ENCODE results near the gene BID. TPM values are rescaled to one million over a fixed set of nuclear protein-coding genes. Genes with fewer than 3 reads are reported as not detected.

BID gene
- 10 to 100 TPM; 19.6 to 22.0 TPM for total RNA-seq

DNA sequence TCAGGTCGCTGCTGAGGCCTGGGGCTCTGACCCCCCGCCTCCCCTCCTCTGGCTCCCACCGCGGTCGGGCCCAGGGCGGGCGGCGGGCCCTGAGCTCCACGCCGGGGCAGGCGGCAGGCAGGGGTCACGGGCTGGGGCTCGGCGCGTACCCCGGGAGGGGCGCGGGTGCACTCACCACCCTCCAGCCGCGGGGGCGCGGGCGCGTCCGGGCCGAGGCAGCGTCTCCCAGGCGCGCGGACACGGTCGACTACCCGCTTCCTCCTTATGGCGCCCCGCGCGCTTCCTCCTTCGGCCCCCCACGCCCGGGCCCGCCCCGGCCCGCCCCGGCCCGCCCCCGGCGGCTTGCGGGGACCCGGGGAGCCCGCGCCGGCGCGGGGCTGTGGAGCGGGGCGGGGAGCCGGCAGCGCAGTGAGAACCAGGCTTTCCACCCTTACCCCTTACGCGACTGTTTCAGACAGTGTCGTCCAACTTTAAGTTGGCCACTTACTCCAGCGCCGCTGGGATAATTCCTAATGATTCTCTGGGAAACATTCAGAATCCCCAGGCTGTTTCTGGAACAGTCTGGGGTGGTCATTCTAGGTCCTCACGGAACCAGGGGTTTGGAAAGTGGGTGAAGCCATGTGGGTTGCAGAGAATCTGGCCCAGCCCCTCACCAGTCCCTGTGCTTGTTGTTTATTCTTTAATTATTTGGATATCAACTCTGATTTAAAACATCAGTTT, at the start of gene BID:
Gene BID (minus strand): TSS at position 264 of the 720 bp plus-strand sequence. CDS start 24,353 bp downstream, outside the sequence.
- H3K4me1 Mint-ChIP-seq: peaks cover 69% of the 10 kb centered on the region
- peak; percentile 40 for DNase-seq
- H3K9me3 Mint-ChIP-seq: no peaks in the 10 kb centered on the region
- peak within 1 kb of the TSS; percentile 84 for H3K4me3 Mint-ChIP-seq
- no peaks in the 10 kb centered on the region for H3K27me3 Mint-ChIP-seq
- H3K36me3 Mint-ChIP-seq: peaks cover 6% of the 10 kb centered on the region
- peak within 1 kb of the TSS; percentile 60 for H3K27ac Mint-ChIP-seq

DNA sequence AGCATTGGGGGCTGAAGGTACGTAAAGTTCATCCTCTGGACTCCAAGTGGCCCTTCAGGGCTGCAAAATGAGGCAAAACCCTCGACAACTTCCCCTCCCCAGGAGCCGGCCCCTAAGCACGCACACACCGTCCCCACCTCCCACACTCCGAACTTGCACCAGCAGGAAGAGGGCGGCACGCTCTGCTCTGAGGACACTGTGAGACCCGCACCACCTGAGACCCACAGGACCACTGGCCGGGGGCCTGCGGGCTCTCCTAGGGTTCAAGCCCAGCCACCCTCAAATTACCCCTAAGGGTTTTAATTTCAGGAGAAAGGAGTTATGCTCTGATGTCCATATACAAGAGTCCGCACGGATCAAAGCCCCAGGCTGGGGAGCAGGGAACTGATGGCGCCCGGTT, 49.7 kb upstream of the BID start:
- Mint-ChIP-seq H3K27me3 (no peaks in the 10 kb centered on the region), H3K9me3 (no peaks in the 10 kb centered on the region), H3K27ac (no peak overlapping the region), H3K36me3 (peaks cover 2% of the 10 kb centered on the region), H3K4me3 (no peak overlapping the region), H3K4me1 (no peaks in the 10 kb centered on the region)
- DNase-seq: no peak

DNA sequence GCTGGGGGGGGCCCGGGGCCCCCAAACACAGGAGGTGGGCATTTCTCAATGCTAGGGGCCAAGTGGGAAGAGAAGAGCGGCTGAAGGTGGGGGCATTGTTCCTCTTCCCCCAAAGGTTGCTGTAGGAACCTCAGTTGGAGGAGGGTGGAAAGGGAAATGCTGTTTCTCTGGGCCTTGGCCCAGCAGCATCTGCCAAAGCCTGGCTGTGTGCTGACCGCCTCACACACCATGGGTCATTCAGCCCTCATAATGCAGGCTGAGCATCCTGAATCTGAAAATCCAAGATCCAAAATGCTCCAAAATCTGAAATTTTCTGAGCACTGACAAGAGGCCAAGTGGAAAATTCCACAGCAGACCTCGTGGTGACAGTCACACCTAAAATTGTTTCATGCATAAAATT, 49.0 kb upstream of the BID start:
- Mint-ChIP-seq H3K4me3 (no peak overlapping the region), H3K4me1 (no peaks in the 10 kb centered on the region), H3K9me3 (no peaks in the 10 kb centered on the region), H3K27me3 (no peaks in the 10 kb centered on the region), H3K27ac (no peak overlapping the region), H3K36me3 (peaks cover 2% of the 10 kb centered on the region)
- no peak for DNase-seq

DNA sequence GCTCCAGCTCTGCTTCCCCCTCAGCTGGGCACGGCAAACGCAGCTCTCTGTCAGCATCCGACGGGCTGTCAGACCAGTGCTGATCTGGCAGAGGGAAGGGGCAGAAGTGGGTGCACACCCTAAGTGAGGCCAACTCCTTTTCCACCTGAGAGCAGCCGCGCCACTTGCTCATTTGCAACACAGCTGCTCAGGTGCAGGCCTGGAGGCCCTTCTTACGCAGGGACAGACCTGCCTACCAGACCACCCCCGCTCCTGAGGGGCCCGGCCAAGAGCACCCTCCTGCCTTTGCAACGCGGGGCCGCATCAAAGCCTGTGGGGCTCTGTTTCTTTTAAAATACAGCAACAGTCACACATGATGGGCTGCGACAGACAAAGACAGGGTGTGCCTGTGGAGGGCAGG, 47.8 kb upstream of the BID start:
- no peak overlapping the region for H3K27ac Mint-ChIP-seq
- H3K4me3 Mint-ChIP-seq: no peak overlapping the region
- H3K9me3 Mint-ChIP-seq: no peaks in the 10 kb centered on the region
- H3K36me3 Mint-ChIP-seq: no peaks in the 10 kb centered on the region
- no peak for DNase-seq
- no peaks in the 10 kb centered on the region for H3K4me1 Mint-ChIP-seq
- no peaks in the 10 kb centered on the region for H3K27me3 Mint-ChIP-seq

DNA sequence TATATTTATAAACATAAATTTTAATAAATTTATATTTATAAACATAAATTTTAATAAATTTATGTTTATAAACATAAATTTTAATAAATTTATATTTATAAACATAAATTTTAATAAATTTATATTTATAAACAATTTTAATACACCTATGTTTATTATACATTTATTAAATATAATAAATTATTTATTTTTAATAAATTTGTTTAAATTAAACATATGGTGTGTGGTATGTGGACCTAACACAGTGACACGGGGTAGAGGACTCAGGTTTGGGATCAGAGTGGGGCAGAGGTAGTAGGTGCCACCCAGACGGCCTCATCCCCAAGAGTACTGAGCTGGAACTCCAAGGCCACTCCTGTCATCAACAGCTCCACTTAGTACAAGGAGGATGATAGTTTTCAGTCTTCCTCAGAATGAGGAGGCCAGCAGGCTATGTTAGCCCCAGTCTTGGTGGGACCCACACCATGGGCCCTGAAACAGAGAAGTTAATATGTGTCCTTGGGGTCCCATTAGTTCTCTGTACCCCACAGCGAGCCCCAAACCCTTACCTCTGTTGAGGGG, 46.7 kb upstream of the BID start:
- no peak overlapping the region for H3K27ac Mint-ChIP-seq
- H3K4me3 Mint-ChIP-seq: no peak overlapping the region
- H3K36me3 Mint-ChIP-seq: no peaks in the 10 kb centered on the region
- no peaks in the 10 kb centered on the region for H3K27me3 Mint-ChIP-seq
- no peaks in the 10 kb centered on the region for H3K9me3 Mint-ChIP-seq
- H3K4me1 Mint-ChIP-seq: no peaks in the 10 kb centered on the region
- DNase-seq: no peak

DNA sequence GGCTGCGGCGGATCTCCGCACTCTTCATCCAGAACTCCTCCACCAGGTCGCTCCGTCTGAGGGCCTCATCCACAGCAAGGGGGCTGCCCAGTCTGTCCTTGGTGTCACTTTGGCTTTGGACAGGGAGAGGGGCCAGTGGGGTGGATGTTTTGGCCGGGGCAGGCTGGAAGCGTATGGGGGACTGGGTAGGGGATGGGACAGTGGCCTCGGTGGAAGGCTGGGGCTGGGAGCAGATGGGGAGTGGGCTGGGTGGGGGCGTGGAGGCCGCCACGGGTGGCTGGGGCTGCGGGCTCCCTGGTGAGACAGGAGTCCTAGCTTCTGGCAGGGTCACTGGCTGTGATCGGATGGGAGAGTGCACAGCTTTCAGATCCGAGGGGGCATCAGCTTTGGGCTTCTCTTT, 44.4 kb upstream of the BID start:
- Mint-ChIP-seq H3K27ac (no peak overlapping the region), H3K27me3 (no peaks in the 10 kb centered on the region), H3K4me1 (peaks cover 6% of the 10 kb centered on the region), H3K9me3 (no peaks in the 10 kb centered on the region), H3K36me3 (peaks cover 5% of the 10 kb centered on the region), H3K4me3 (no peak overlapping the region)
- no peak for DNase-seq

DNA sequence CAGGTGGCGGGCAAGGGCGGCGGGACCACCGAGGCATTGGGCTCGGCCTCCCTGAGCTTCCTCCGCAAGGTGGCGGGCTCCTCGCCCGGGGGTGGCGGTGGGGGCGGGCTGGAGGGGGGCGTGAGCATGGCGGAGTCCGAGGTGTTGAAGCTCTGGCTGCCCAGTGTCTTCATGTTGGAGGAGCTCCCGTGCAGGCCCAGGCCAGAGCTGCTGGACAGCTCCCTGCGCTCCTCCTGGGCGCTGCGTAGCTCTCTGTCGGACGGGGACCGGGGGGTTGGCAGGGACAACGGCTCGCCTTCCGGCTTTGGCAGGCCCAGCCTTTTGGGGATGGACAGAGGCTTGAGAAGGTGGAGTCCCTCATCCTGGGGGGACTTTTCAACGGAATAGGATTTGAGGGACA, 43.9 kb upstream of the BID start:
- peaks cover 5% of the 10 kb centered on the region for H3K36me3 Mint-ChIP-seq
- H3K9me3 Mint-ChIP-seq: no peaks in the 10 kb centered on the region
- no peak overlapping the region for H3K27ac Mint-ChIP-seq
- H3K4me3 Mint-ChIP-seq: no peak overlapping the region
- no peaks in the 10 kb centered on the region for H3K27me3 Mint-ChIP-seq
- H3K4me1 Mint-ChIP-seq: peaks cover 6% of the 10 kb centered on the region
- no peak for DNase-seq

DNA sequence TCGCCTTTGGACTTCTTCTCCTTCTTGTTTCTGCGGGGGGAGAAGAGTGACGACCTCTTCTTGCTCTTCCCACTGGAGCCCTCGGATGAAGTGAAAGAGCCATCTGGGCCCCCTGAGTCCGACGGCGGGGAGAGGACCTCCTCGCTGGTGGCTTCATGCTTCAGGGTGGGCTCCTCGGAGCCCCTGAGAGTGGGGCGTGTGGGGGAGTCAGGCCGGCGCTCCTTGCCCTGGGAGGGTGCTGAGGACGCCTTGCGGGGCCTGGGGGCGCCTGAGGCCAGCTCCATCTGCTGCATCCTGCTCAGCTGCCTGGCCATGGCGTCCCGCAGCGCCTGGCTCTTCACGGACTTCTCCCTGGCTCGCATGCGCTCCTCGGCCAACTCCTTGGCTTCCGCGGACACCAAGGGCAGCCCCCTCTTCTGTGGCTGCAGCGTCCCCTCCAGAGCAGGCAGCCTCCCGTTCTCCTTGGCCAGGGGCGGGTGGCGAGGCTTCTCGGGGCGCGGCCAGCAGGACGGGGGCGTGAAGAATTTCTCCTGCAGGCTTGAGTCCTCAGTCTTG, 43.3 kb upstream of the BID start:
- no peaks in the 10 kb centered on the region for H3K9me3 Mint-ChIP-seq
- peaks cover 5% of the 10 kb centered on the region for H3K36me3 Mint-ChIP-seq
- H3K27me3 Mint-ChIP-seq: no peaks in the 10 kb centered on the region
- no peak for DNase-seq
- H3K4me3 Mint-ChIP-seq: no peak overlapping the region
- H3K4me1 Mint-ChIP-seq: peaks cover 6% of the 10 kb centered on the region
- no peak overlapping the region for H3K27ac Mint-ChIP-seq

DNA sequence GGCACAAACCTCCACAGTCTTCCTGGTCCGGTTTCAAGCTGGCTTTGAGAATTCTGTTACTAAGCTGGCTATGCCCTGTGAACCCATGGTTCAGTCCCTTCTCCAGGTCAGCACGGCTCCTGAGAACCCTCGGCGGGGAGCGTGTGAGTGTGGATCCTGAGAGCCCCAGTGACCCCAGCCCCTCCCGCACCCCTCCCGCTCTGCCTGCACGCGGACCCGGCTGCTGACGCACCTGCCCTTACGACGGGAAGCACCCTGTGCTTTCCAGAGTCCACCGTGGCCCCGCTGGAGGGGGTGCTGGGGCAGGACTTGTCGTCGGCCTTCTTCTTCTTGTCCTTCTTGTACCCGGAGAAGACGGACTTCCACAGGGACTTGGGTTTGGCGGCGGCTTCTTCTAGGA, 42.8 kb upstream of the BID start:
- peaks cover 5% of the 10 kb centered on the region for H3K36me3 Mint-ChIP-seq
- H3K4me1 Mint-ChIP-seq: peaks cover 6% of the 10 kb centered on the region
- H3K27me3 Mint-ChIP-seq: no peaks in the 10 kb centered on the region
- H3K9me3 Mint-ChIP-seq: no peaks in the 10 kb centered on the region
- no peak overlapping the region for H3K27ac Mint-ChIP-seq
- no peak overlapping the region for H3K4me3 Mint-ChIP-seq
- DNase-seq: no peak

DNA sequence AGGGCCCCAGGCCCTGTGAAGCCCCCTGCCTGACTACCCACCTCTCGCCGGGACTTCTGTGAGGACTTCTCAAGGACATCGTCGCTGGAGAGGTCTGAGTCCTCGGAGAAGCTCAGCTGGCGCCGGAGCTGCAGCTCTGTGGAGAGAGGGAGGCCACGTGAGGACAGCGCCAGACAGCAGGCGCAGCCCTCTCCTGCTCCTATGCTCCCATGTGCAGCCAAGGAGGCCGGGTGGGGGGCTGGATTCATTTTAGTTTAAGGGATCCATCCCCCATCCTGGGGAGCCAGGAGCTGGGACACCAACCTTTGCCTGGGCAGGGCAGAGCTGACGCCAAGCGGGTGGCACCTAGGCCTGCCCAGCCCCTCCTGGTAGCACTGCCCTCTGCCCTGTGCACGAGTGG, 42.4 kb upstream of the BID start:
- Mint-ChIP-seq H3K36me3 (peaks cover 5% of the 10 kb centered on the region), H3K27ac (no peak overlapping the region), H3K9me3 (no peaks in the 10 kb centered on the region), H3K4me1 (peaks cover 6% of the 10 kb centered on the region), H3K27me3 (no peaks in the 10 kb centered on the region), H3K4me3 (no peak overlapping the region)
- DNase-seq: no peak

DNA sequence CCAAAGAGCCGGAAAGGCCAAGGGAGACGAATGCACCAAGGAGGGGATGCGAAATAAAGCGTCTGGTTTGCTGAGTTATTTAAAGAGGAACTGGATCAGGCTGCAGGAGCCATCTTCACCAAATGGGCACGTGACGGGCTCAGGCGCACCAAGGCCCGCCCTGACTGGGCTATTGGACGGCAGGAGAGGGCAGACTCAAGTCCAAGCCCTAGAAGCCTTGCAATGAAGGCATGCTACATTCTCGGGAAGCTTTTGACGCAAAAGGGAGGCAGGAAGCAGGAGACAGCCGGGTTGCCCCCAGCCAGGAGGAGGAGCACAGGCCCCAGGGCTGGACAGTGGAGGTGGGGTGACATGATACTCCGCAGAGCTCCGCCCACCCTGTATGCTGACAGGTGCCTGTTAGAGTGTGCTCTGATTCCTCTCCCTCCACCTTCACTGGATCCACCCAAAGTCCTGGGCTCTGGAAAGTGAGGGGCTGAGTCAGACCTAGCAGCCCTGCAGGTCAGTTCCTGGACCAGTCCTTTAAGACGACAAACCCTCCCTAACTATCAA, 41.5 kb upstream of the BID start:
- H3K4me3 Mint-ChIP-seq: no peak overlapping the region
- no peak overlapping the region for H3K27ac Mint-ChIP-seq
- peaks cover 6% of the 10 kb centered on the region for H3K4me1 Mint-ChIP-seq
- H3K9me3 Mint-ChIP-seq: no peaks in the 10 kb centered on the region
- DNase-seq: no peak
- H3K36me3 Mint-ChIP-seq: peaks cover 5% of the 10 kb centered on the region
- no peaks in the 10 kb centered on the region for H3K27me3 Mint-ChIP-seq

DNA sequence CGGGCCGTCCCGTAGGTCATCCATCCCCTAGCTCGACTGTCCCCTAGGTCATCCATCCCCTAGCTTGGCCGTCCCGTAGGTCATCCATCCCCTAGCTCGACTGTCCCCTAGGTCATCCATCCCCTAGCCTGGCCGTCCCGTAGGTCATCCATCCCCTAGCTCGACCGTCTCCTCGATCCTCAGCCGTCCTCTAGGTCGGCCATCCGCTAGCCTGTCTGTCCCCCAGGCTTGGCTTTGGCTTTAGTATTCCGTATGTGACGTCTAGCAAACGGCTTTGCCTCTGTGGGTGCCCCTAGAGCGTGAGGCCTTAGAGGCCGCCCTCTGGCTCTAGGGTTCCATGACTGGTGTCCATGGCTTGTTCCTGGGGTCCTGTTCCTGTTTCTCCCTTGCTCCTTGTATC, 40.6 kb upstream of the BID start:
- Mint-ChIP-seq H3K4me1 (peaks cover 6% of the 10 kb centered on the region), H3K27ac (no peak overlapping the region), H3K9me3 (no peaks in the 10 kb centered on the region), H3K36me3 (peaks cover 5% of the 10 kb centered on the region), H3K27me3 (no peaks in the 10 kb centered on the region), H3K4me3 (no peak overlapping the region)
- no peak for DNase-seq

DNA sequence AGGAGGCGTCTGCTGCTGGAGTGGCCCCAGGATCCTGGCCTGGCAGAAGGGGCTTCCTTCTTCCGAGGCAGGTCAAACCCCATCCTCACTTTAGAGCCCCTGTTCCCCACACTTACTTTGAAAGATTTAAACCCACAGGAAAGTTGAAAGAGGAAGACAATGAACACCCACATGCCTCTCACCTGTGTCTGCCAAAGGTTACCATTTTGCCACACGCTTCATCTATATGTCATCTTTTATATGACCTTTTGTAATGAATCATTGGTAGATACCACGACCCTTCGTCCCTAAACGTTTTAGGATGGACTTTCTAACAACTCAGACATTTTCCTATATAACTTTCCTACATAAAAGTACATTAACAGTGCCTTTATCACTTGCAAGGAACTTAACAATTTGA, 39.8 kb upstream of the BID start:
- no peaks in the 10 kb centered on the region for H3K9me3 Mint-ChIP-seq
- peaks cover 6% of the 10 kb centered on the region for H3K4me1 Mint-ChIP-seq
- H3K27ac Mint-ChIP-seq: no peak overlapping the region
- H3K36me3 Mint-ChIP-seq: peaks cover 5% of the 10 kb centered on the region
- DNase-seq: no peak
- no peak overlapping the region for H3K4me3 Mint-ChIP-seq
- H3K27me3 Mint-ChIP-seq: no peaks in the 10 kb centered on the region

DNA sequence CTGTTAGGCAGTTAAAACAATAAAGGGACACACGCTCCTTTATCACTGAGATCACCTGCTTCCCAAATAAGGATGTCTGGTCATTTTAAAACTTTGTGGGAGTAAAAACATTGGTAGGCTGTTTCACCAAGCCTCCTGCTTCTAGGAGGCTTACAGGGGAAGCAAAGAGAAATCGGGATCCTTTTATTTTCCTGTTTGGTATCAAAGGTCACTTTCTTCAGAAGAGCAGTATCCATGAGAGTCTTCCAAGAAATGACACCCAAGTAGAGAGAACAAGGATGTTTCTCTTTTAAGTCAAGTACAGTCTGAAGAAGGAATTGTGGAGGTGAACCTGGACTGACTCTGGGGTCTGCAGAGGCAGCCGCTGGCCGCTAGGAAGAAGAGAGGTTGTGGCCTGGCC, 36.9 kb upstream of the BID start:
- Mint-ChIP-seq H3K9me3 (no peaks in the 10 kb centered on the region), H3K4me1 (peaks cover 6% of the 10 kb centered on the region), H3K4me3 (no peak overlapping the region), H3K27me3 (no peaks in the 10 kb centered on the region), H3K27ac (no peak overlapping the region), H3K36me3 (peaks cover 5% of the 10 kb centered on the region)
- DNase-seq: no peak

DNA sequence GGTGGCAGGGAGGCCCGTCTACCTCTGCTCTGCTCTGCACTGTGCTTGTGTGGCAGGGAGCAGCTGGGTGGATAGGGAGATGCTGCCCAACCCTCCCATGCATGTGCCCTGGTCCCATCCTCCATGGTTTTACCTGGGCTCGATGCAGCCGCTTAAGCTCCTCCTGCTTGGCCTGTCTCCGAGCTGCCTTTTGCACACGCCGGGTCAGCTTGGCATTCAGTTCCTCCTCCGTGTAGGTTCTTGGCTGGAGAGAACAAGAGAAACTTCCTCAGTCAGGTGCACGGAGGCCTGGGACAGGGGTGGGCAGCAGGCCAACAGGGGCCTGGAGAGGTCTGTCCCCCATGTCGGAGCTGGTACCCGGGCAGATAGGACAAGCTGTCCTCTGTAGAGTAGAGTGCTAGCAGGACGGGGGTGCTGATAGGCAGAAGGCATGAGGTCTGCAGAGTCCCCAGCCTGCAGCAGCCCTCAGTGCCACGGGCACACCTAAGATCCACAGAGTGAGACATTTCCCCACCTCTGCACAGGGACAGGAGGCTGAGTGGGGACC, 36.4 kb upstream of the BID start:
- no peak overlapping the region for H3K4me3 Mint-ChIP-seq
- no peak overlapping the region for H3K27ac Mint-ChIP-seq
- no peaks in the 10 kb centered on the region for H3K27me3 Mint-ChIP-seq
- no peak for DNase-seq
- H3K36me3 Mint-ChIP-seq: peaks cover 5% of the 10 kb centered on the region
- peaks cover 6% of the 10 kb centered on the region for H3K4me1 Mint-ChIP-seq
- H3K9me3 Mint-ChIP-seq: no peaks in the 10 kb centered on the region
